NCI-H82 (cell line): ENCODE results near the gene NCOA1.
"Not testable (repeated sequence)": the region's sequence is repeated elsewhere in the genome, so short reads cannot be mapped to it uniquely, and the experiment has no call there.

Experiments
- DNase-seq: peaks from one replicate; lab custom pipeline; 2025; lab: John Stamatoyannopoulos, UW

The NCOA1 gene

GRCh38 chr2:24474053-24474452 is 17.0 kb upstream of the NCOA1 start:
- no peak for DNase-seq

GRCh38 chr2:24477229-24477628 is 13.8 kb upstream of the NCOA1 start:
- DNase-seq = peak; percentile 25

GRCh38 chr2:24478243-24478642 is 12.8 kb upstream of the NCOA1 start:
- peak; percentile 52 for DNase-seq

- DNase-seq = no peak
Measured at GRCh38 chr2:24480245-24480644, 10.8 kb upstream of the NCOA1 start.

GRCh38 chr2:24482251-24482971 is 8.6 kb upstream of the NCOA1 start:
- no peak for DNase-seq

GRCh38 chr2:24482972-24483300 is 8.1 kb upstream of the NCOA1 start:
- no peak for DNase-seq

- DNase-seq = not testable (repeated sequence)
Measured at GRCh38 chr2:24484677-24485076, 6.4 kb upstream of the NCOA1 start.

GRCh38 chr2:24485197-24485596 is 5.9 kb upstream of the NCOA1 start:
- DNase-seq = peak; percentile 66

GRCh38 chr2:24486636-24487205 is 4.3 kb upstream of the NCOA1 start:
- DNase-seq = no peak

GRCh38 chr2:24489465-24490180 is 1.4 kb upstream of the NCOA1 start:
- no peak for DNase-seq

GRCh38 chr2:24490181-24490689 is 819 bp upstream of the NCOA1 start:
- DNase-seq = peak; percentile 49

GRCh38 chr2:24491542-24492420 is 727 bp downstream of the NCOA1 start:
- DNase-seq = peak; percentile 91

- peak; percentile 47 for DNase-seq
Measured at GRCh38 chr2:24492421-24493279, 1.6 kb downstream of the NCOA1 start.

- no peak for DNase-seq
Measured at GRCh38 chr2:24493713-24494112, 2.7 kb downstream of the NCOA1 start.

- DNase-seq = no peak
Measured at GRCh38 chr2:24494410-24494809, 3.4 kb downstream of the NCOA1 start.

GRCh38 chr2:24495451-24495850 is 4.4 kb downstream of the NCOA1 start:
- no peak for DNase-seq

GRCh38 chr2:24496959-24497358 is 5.9 kb downstream of the NCOA1 start:
- DNase-seq = no peak

- no peak for DNase-seq
Measured at GRCh38 chr2:24497685-24498084, 6.6 kb downstream of the NCOA1 start.

- DNase-seq = no peak
Measured at GRCh38 chr2:24498121-24498520, 7.1 kb downstream of the NCOA1 start.

- DNase-seq = no peak
Measured at GRCh38 chr2:24501813-24502212, 10.8 kb downstream of the NCOA1 start.
